DMS53 treated with DMSO at 0.1 percent for 48 hours (cell line): ENCODE data around the gene DIDO1.
"Not testable (repeated sequence)": the region's sequence is repeated elsewhere in the genome, so short reads cannot be mapped to it uniquely, and the experiment has no call there.

Experiments
- DNase-seq: peaks from one replicate; lab custom pipeline; 2025; ENCODE audit not compliant: unreplicated experiment; lab: John Stamatoyannopoulos, UW

DIDO1 gene

GRCh38 chr20:62962891-62963613 is 36.7 kb upstream of the DIDO1 start:
- no peak for DNase-seq

- DNase-seq: no peak
Observed at GRCh38 chr20:62962221-62962879, 36.0 kb upstream of the DIDO1 start.

- DNase-seq: no peak
Observed at GRCh38 chr20:62961799-62962198, 35.5 kb upstream of the DIDO1 start.

- no peak for DNase-seq
Observed at GRCh38 chr20:62961310-62961783, 35.0 kb upstream of the DIDO1 start.

GRCh38 chr20:62960446-62961309 is 34.4 kb upstream of the DIDO1 start:
- DNase-seq: not testable (repeated sequence)

GRCh38 chr20:62959998-62960436 is 33.7 kb upstream of the DIDO1 start:
- DNase-seq: no peak

GRCh38 chr20:62959101-62959971 is 33.0 kb upstream of the DIDO1 start:
- DNase-seq: no peak

GRCh38 chr20:62958388-62959100 is 32.2 kb upstream of the DIDO1 start:
- no peak for DNase-seq

- no peak for DNase-seq
Observed at GRCh38 chr20:62957136-62958117, 31.1 kb upstream of the DIDO1 start.

GRCh38 chr20:62956387-62957135 is 30.3 kb upstream of the DIDO1 start:
- DNase-seq: no peak

GRCh38 chr20:62955519-62956386 is 29.4 kb upstream of the DIDO1 start:
- no peak for DNase-seq

- DNase-seq: no peak
Observed at GRCh38 chr20:62953839-62954703, 27.8 kb upstream of the DIDO1 start.

- no peak for DNase-seq
Observed at GRCh38 chr20:62952968-62953838, 26.9 kb upstream of the DIDO1 start.

- DNase-seq: no peak
Observed at GRCh38 chr20:62952373-62952967, 26.2 kb upstream of the DIDO1 start, which contains the start of gene SLC17A9. SLC17A9 (plus strand) TSS chr20:62952709; CDS start chr20:62952831, 122 bp downstream.
